ENCODE measurements around the gene THSD8. TPM values are rescaled to one million over a fixed set of nuclear protein-coding genes. Genes with fewer than 3 reads are reported as not detected.

Gene THSD8
- total RNA-seq, 1 donor from 2014 or later, result not detected

DNA sequence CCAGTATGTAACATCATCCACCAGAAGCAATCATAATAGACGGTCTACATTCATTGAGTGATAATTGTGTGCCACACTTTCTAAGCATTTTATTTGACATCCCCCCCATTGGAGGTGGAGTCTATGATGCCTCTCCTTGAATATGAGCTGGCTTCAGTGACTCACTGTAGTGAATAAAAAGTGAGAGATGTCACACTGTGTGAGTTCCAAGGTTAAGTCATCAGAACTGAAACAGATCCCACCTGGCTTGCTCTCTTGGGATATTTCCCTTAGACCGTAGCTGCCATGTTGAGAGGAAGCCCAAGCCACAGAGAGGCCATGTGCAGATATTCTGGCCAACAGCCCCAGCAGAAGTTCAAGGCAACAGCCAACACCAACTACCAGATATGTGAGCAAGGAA, 19.9 kb downstream of the THSD8 start:
- Histone ChIP-seq H3K9me3 (no peaks in the 10 kb centered on the region), H3K27ac (no peak overlapping the region), H3K4me1 (no peaks in the 10 kb centered on the region), H3K27me3 (no peaks in the 10 kb centered on the region), H3K4me3 (no peak overlapping the region), H3K36me3 (no peaks in the 10 kb centered on the region)
- DNase-seq (ENCODE audit: extremely low spot score in 2 of 2), result no peak
- intact Hi-C loops (cut with DNase I), result no loop called here
- no peak for TF ChIP-seq POLR2A (IDR thresholded peaks at IDR 0.05)
- TF ChIP-seq POLR2AphosphoS5 (IDR thresholded peaks at IDR 0.05; ENCODE audit: insufficient read depth in 1 of 2, low read depth in 1 of 2), result no peak
- TF ChIP-seq, protein P1, sequence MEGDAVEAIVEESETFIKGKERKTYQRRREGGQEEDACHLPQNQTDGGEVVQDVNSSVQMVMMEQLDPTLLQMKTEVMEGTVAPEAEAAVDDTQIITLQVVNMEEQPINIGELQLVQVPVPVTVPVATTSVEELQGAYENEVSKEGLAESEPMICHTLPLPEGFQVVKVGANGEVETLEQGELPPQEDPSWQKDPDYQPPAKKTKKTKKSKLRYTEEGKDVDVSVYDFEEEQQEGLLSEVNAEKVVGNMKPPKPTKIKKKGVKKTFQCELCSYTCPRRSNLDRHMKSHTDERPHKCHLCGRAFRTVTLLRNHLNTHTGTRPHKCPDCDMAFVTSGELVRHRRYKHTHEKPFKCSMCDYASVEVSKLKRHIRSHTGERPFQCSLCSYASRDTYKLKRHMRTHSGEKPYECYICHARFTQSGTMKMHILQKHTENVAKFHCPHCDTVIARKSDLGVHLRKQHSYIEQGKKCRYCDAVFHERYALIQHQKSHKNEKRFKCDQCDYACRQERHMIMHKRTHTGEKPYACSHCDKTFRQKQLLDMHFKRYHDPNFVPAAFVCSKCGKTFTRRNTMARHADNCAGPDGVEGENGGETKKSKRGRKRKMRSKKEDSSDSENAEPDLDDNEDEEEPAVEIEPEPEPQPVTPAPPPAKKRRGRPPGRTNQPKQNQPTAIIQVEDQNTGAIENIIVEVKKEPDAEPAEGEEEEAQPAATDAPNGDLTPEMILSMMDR (IDR thresholded peaks at IDR 0.05), result no peak

DNA sequence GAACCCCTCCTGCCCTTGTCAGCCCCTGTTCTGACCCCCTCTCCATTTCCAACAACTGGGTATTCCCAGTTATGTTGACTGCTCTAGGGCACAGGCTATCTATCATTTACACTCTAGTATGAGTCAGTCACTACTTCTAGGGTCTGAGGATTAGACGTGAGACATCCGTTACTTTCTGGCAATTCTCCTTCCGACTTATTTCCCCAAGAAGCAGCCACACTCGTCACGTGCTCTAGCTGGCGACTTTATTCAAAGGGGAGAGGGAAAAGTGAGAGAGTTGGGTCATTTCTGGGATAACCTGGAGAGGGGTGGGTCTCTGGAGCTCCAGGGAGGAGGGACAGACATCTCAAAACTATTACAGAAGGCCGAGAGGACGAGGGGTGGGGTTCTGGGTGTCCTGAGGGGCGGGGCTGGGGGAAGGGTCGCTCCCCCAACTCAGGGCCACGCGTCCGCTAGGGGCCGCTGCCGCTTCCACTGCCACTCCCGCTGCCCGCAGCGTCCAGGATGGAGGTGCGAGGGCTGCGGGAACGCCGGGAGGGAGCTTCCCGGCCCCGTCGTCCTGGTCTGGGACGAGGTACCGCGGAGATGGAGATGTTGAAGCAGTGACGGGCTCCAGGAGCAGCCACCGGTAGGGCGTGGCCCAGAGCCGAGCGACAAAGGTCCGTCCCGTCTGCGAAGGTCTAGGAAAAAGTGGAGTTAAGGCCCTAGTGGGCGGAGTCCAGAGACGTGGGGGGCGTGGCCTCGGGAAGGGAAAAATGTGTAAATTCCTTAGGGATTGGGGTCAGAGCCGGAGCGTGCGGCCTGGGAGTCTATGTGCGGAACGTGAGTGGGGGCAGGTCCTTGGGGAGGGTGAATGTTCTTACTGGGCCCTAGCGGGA, 23.6 kb downstream of the THSD8 start:
- H3K27ac ChIP-seq, result no peak overlapping the region
- H3K4me1 ChIP-seq, result no peaks in the 10 kb centered on the region
- no peak for DNase-seq (ENCODE audit: extremely low spot score in 2 of 2)
- intact Hi-C loops (cut with DNase I), result no loop called here
- TF ChIP-seq, protein P1 (IDR thresholded peaks at IDR 0.05), result no peak
- TF ChIP-seq POLR2A (IDR thresholded peaks at IDR 0.05) (no peak), POLR2AphosphoS5 (IDR thresholded peaks at IDR 0.05; ENCODE audit: insufficient read depth in 1 of 2, low read depth in 1 of 2) (no peak)
- no peaks in the 10 kb centered on the region for H3K27me3 ChIP-seq
- no peak overlapping the region for H3K4me3 ChIP-seq
- H3K9me3 ChIP-seq, result no peaks in the 10 kb centered on the region
- no peaks in the 10 kb centered on the region for H3K36me3 ChIP-seq

DNA sequence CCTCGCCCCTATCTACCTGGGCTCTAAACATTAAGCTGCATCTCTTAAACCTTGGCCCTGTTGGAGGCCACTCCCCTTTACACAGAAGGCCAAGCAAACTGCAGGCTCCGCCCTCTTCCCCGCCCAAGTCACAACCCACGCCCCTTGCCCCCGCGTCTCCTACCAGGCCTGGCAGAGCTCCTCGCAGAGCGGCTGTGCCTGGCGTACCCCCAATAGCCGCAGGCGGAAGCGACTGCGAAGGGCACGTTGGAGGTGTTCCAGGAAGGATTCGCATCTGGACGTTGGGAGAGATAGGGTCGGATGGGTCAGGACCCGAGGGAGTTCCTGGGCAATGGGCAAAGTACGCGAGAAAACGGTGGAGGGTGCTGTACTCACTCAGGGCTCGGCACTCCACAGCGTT, 26.6 kb downstream of the THSD8 start:
- TF ChIP-seq, protein P1 (IDR thresholded peaks at IDR 0.05), result no peak
- TF ChIP-seq POLR2A (IDR thresholded peaks at IDR 0.05), result no peak
- TF ChIP-seq POLR2AphosphoS5 (IDR thresholded peaks at IDR 0.05; ENCODE audit: insufficient read depth in 1 of 2, low read depth in 1 of 2), result no peak
- Histone ChIP-seq H3K27ac (no peak overlapping the region), H3K4me1 (peaks cover 6% of the 10 kb centered on the region), H3K27me3 (peaks cover 10% of the 10 kb centered on the region), H3K4me3 (no peak overlapping the region), H3K36me3 (no peaks in the 10 kb centered on the region), H3K9me3 (no peaks in the 10 kb centered on the region)
- DNase-seq (ENCODE audit: extremely low spot score in 2 of 2), result no peak
- intact Hi-C loops (cut with DNase I), result no loop called here

DNA sequence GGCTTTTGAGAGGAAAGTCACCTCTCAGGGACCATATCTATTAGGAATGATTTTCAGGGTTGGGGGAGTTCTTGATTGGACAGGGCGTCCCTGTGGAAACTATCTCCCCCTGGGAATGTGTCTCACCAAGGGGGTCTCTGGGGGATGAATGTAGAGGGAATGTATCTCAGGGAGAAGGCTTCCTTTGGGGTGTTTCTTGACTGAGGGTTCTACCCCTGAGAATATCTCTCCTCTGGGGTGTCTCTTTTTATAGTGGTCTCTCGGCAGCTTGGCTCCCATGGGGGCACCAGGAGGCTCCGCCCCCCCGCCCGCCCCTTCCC, 31.5 kb downstream of the THSD8 start:
- TF ChIP-seq POLR2AphosphoS5 (IDR thresholded peaks at IDR 0.05; ENCODE audit: insufficient read depth in 1 of 2, low read depth in 1 of 2) (no peak), POLR2A (IDR thresholded peaks at IDR 0.05) (no peak)
- TF ChIP-seq, protein P1 (IDR thresholded peaks at IDR 0.05), result no peak
- H3K27me3 ChIP-seq, result peaks cover 28% of the 10 kb centered on the region

More for the DNA sequence above, 31.5 kb downstream of the THSD8 start:
- Histone ChIP-seq H3K27ac (no peak overlapping the region), H3K9me3 (no peaks in the 10 kb centered on the region), H3K36me3 (no peaks in the 10 kb centered on the region), H3K4me3 (peak overlapping the region in 1 of 2 donors; percentile 41), H3K4me1 (peaks cover 17% of the 10 kb centered on the region)
- no peak for DNase-seq (ENCODE audit: extremely low spot score in 2 of 2)
- intact Hi-C loops (cut with DNase I), result no loop called here

Data from vagina (tissue), 2 donors.